Mucosa of descending colon (tissue), 3 donors: ENCODE data around the gene ARHGAP21. TPM values are rescaled to one million over a fixed set of nuclear protein-coding genes. Genes with fewer than 3 reads are reported as not detected.

Source experiments
- ATAC-seq: fragments of 200-7000 bp; cut with Tn5 transposase; one replicate; pipeline ENCODE4 v1.9.1; 2020; ENCODE audit warnings: mild to moderate bottlenecking, moderate library complexity
- DNase-seq, 3 donors: peaks; one replicate each; pipeline ENCODE4 v3.0.0-alpha.2; 2020
- H3K36me3 ChIP-seq: fragments of 200-600 bp; one replicate; pipeline ENCODE4 v1.8.0; 2021; ENCODE audit warnings: low read depth, mild to moderate bottlenecking
- H3K4me1 ChIP-seq: fragments of 200-600 bp; one replicate; pipeline ENCODE4 v1.8.0; 2021; ENCODE audit warnings: low read depth, mild to moderate bottlenecking
- H3K4me3 ChIP-seq: fragments of 200-600 bp; one replicate; pipeline ENCODE4 v1.8.0; 2021; ENCODE audit warnings: mild to moderate bottlenecking
- H3K9me3 ChIP-seq: fragments of 200-600 bp; one replicate; pipeline ENCODE4 v1.8.0; 2021; ENCODE audit warnings: mild to moderate bottlenecking
- intact Hi-C, 2 donors: fragments of 100-400 bp; cut with DNase I in 1 of 2; cut with micrococcal nuclease in 1 of 2; formaldehyde crosslinking; loops; one replicate each; pipeline versions ENCODE4 v1.11.0 to v1.11.1; 2022; cut with DNase I, micrococcal nuclease
- total RNA-seq, 3 donors: library from RNA; stranded (reverse); fragmentation: NEBNext Ultra II Directional in 2 of 3; extraction: Animal tissue kit (Norgen Biotek cat#: 25700) in 2 of 3; gene quantifications; one replicate each; pipeline versions ENCODE4 v1.2.1 to v1.2.4, GENCODE V29; 2021 to 2023
- TF ChIP-seq, protein P1 (sequence below): fragments of 200-600 bp; IDR thresholded peaks from one replicate; pipeline ENCODE4 v1.8.0; 2022; ENCODE audit warnings: antibody characterized with exemption, mild to moderate bottlenecking
- donor health status: DM: no; HTN: no; CAD: no; lungs with moderate emphysema.
- donor health status: DM: no; HTN: no; CAD: no.
- donor health status: DM: no; HTN: yes; CAD: no.

ARHGAP21 gene
- total RNA-seq, 3 donors from 2014 or later: 91.3 to 127 (median 109) TPM

DNA sequence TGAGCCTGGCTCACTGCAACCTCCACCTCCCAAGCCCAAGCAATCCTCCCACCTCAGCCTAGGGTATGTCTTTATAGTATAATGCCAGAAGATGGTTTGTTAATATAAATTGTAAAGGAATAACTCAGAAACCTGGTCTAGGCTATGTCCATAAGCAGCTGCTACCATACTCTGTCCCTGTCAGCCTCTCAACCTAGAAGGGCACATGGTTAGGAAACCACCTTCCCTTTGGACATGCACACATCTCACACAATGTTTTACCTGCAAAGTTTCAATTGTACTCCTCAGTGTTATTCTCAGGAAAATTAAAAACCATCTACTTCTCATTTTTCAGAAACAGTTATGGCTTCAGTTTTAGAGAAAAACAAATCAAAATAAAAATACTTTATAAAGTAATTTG, 40.1 kb downstream of the ARHGAP21 start:
- intact Hi-C loops: no loop called here
- Histone ChIP-seq H3K9me3 (no peaks in the 10 kb centered on the region), H3K4me3 (no peak overlapping the region), H3K36me3 (no peaks in the 10 kb centered on the region), H3K4me1 (peaks cover 14% of the 10 kb centered on the region)
- DNase-seq (no peak), ATAC-seq (no peak)
- TF ChIP-seq, protein P1, sequence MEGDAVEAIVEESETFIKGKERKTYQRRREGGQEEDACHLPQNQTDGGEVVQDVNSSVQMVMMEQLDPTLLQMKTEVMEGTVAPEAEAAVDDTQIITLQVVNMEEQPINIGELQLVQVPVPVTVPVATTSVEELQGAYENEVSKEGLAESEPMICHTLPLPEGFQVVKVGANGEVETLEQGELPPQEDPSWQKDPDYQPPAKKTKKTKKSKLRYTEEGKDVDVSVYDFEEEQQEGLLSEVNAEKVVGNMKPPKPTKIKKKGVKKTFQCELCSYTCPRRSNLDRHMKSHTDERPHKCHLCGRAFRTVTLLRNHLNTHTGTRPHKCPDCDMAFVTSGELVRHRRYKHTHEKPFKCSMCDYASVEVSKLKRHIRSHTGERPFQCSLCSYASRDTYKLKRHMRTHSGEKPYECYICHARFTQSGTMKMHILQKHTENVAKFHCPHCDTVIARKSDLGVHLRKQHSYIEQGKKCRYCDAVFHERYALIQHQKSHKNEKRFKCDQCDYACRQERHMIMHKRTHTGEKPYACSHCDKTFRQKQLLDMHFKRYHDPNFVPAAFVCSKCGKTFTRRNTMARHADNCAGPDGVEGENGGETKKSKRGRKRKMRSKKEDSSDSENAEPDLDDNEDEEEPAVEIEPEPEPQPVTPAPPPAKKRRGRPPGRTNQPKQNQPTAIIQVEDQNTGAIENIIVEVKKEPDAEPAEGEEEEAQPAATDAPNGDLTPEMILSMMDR: no peak

DNA sequence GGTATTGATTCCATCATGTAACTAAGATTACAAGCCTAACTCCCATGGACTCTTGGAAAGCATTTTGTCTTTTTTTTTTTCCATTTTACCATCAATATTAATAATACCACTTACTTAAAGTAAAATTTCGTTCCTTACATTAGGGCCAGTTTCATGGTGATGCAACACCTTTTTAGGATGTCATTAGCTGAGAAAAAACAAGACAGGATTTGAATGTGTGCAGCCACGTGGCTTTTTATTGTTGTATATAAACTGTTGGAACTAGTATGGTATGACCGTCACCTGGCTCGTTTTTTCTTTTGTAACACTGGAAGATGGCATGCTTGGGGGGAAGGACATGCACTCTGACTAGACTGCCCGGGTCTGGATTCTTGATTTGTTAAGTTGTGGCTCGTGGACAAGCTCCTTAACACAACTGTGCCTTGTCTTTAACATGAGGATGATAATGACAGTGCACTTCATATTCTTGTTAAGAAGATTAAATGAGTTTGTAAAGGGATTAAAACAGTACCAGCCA, 42.1 kb downstream of the ARHGAP21 start:
- Histone ChIP-seq H3K4me1 (peaks cover 14% of the 10 kb centered on the region), H3K36me3 (no peaks in the 10 kb centered on the region), H3K9me3 (no peaks in the 10 kb centered on the region), H3K4me3 (no peak overlapping the region)
- intact Hi-C loops: no loop called here
- TF ChIP-seq, protein P1: no peak
- ATAC-seq (peak; percentile 83), DNase-seq (peak in 1 of 3 donors; percentile 33)

DNA sequence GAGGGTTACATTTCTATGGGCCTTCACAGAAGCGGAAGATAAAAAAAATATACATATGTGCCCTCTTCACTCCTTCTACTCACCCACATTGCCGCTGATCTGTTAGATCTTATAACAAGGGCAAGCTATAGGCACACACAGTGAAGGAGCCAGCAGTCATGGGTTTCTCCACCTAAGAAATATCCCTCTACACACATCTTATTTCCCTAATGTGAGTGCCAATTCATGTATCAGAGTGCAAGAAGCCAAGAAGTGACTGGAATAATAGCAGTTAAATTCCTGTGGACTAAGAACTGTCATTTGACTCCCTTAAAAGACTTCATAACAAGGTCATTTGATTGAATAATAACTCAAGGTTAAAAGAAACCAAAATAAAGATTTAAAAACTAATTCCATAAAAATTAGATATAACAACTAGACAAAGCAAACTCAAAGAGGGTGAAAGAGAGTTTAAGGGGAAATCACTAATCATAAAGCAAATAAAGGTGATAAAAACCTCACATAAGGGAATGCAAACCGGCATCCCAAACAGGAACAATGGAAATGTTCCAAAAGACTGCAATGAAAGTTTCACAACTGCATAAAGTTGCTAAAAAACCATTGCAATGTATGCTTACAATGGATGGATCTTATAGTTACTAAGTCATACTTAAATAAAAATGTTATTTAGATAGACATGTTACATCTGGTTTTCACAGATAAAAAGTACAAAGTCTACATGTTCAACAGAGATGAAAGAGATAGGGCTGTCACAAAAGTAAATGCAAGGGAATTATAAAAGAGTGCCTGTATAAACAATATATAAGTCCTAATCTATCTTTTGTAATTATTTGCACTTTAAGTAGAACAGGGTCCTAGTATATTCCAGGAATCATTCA, 42.8 kb downstream of the ARHGAP21 start:
- DNase-seq (no peak), ATAC-seq (peak; percentile 65)
- intact Hi-C loops: no loop called here

DNA sequence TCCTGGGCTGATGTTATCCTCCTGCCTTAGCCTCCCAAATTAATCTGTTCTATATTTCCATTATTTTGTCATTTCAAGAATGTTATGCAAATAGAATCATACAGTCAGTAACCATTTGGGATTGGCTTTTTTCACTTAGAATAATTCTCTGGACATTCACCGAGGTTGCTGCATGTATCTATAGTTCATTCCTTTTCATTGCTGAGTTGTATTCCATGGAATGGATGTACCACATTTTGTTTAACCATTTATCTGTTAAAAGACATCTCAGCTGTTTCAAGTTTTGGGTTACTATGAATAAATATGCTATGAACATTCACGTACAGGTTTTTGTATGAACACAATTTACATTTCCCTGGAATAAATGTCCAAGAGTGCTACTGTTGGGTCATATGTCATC, 44.9 kb downstream of the ARHGAP21 start:
- no peaks in the 10 kb centered on the region for H3K36me3 ChIP-seq
- no peaks in the 10 kb centered on the region for H3K9me3 ChIP-seq
- DNase-seq (no peak), ATAC-seq (no peak)
- no peak overlapping the region for H3K4me3 ChIP-seq
- H3K4me1 ChIP-seq: peaks cover 14% of the 10 kb centered on the region
- TF ChIP-seq, protein P1: no peak
- intact Hi-C loops: no loop called here

More for the DNA sequence above, 42.8 kb downstream of the ARHGAP21 start:
- Histone ChIP-seq H3K4me3 (no peak overlapping the region), H3K36me3 (no peaks in the 10 kb centered on the region), H3K4me1 (peaks cover 14% of the 10 kb centered on the region), H3K9me3 (no peaks in the 10 kb centered on the region)
- TF ChIP-seq, protein P1: no peak

DNA sequence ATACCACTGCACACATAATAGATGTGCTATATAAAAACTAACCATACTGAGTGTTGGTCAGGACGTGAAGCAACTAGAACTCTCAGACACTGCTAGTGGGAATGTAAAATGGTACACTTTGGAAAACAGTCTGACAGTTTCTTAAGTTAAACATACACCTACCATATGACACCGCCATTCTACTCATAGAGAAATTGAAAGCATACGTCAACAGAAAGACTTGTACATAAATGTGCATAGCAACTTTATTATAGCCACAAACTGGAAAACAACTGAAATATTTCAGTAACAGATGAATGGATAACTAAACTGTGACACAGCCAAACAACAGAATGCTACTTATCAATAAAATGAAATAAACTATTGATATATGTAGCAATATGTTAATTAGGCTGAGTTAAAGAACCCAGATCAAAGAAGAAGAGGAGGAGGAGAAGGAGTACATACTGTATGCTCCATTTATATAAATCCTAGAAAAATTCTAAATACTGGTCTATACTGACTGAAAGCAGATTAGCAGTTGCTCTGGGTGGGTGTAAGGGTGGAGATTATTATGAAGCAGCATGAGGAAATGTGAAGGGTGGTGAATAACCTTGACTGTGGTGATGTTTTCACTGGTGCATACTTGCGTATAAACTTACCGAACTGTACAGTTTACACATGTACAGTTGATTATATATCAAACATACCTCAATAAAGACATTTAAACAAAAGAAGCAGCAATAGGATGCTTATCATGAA, 48.6 kb downstream of the ARHGAP21 start:
- Histone ChIP-seq H3K9me3 (no peaks in the 10 kb centered on the region), H3K4me1 (peaks cover under 1% of the 10 kb centered on the region), H3K36me3 (no peaks in the 10 kb centered on the region), H3K4me3 (no peak overlapping the region)
- intact Hi-C loops: no loop called here
- DNase-seq: no peak
- ATAC-seq: no peak
- TF ChIP-seq, protein P1: no peak
